Endothelial cell of umbilical vein (primary cell): ENCODE measurements around the gene PGLYRP4. TPM values are rescaled to one million over a fixed set of nuclear protein-coding genes. Genes with fewer than 3 reads are reported as not detected.

Experiments used
- BruUV-seq: library from RNA; stranded (reverse); fragments of 400-500 nt; replicated peaks from 2 replicates; lab custom pipeline; 2021; lab: Mats Ljungman, UMichigan
- CTCF ChIA-PET: fragments of 300-600, 350-600 bp; sonication (Branson Sonifier 250); formaldehyde crosslinking; loops from one replicate; lab custom pipeline; 2021; ENCODE audit warnings: antibody characterized with exemption, inconsistent platforms; lab: Charles Lee
- POLR2A ChIA-PET: fragments of 300-600, 350-600 bp; sonication (Branson Sonifier 250); formaldehyde crosslinking; loops from one replicate; lab custom pipeline; 2021; ENCODE audit warnings: antibody characterized with exemption, inconsistent platforms; lab: Charles Lee
- DNase-seq: peaks from one replicate; pipeline ENCODE4 v3.0.0-alpha.2; 2011; ENCODE audit warnings: low read depth, low spot score
- FAIRE-seq: peaks from 2 replicates; lab custom pipeline; 2011; peaks lifted over from hg19 to GRCh38; lab: Jason Lieb, UNC
- H2AFZ ChIP-seq: 2 replicates; pipeline ENCODE4 v1.6.0; 2012; ENCODE audit warnings: low read depth, low read length, control low read depth, inconsistent platforms
- H3K27ac ChIP-seq: 2 replicates; pipeline ENCODE4 v1.5.1; 2011; ENCODE audit warnings: low read depth, mild to moderate bottlenecking, control low read depth, low read length, moderate library complexity; ENCODE audit not compliant: insufficient read depth
- H3K27me3 ChIP-seq, 2 experiments: 2 replicates each; pipeline versions ENCODE4 v1.6.0 to v1.6.1; 2011; ENCODE audit warnings: low read length in 2 of 2, mixed read lengths in 1 of 2; ENCODE audit not compliant: control insufficient read depth in 2 of 2, insufficient read depth in 2 of 2
- H3K36me3 ChIP-seq, 2 experiments: 2 replicates in 1 of 2; 3 replicates in 1 of 2; pipeline ENCODE4 v1.5.1; 2011; ENCODE audit warnings: low read length in 2 of 2, mild to moderate bottlenecking in 1 of 2, moderate library complexity in 1 of 2; ENCODE audit not compliant: control insufficient read depth in 2 of 2, insufficient read depth in 2 of 2; ENCODE audit errors: extremely low read depth in 1 of 2
- H3K4me1 ChIP-seq: 3 replicates; pipeline ENCODE4 v1.5.1; 2011; ENCODE audit warnings: mild to moderate bottlenecking, low read length; ENCODE audit not compliant: control insufficient read depth, insufficient read depth; ENCODE audit errors: extremely low read depth
- H3K4me2 ChIP-seq: 2 replicates; pipeline ENCODE4 v1.6.1; 2011; ENCODE audit warnings: low read length, control low read depth, mixed read lengths; ENCODE audit not compliant: insufficient read depth
- H3K4me3 ChIP-seq, 3 experiments: fragments of 200-600 bp in 1 of 3; sonication (generic), shearing (Covaris generic) in 1 of 3; replicated peaks in 1 of 3; 2 replicates each; pipeline ENCODE4 v1.5.1; 2011 to 2016; ENCODE audit warnings: control low read depth in 3 of 3, low read length in 3 of 3, mild to moderate bottlenecking in 2 of 3, inconsistent platforms in 1 of 3, low read depth in 1 of 3, moderate library complexity in 1 of 3; ENCODE audit not compliant: insufficient read depth in 1 of 3
- H3K79me2 ChIP-seq: 2 replicates; pipeline ENCODE4 v1.6.0; 2012; ENCODE audit warnings: low read length, inconsistent platforms; ENCODE audit not compliant: control insufficient read depth, insufficient read depth
- H3K9ac ChIP-seq: replicated peaks from 2 replicates; pipeline ENCODE3; 2011; ENCODE audit warnings: low read length, control low read depth; ENCODE audit not compliant: insufficient read depth; ENCODE audit errors: extremely low read depth
- H3K9me1 ChIP-seq: replicated peaks from 3 replicates; pipeline ENCODE4 v1.6.0; 2011; ENCODE audit warnings: mild to moderate bottlenecking, low read length; ENCODE audit not compliant: control insufficient read depth, insufficient read depth; ENCODE audit errors: extremely low read depth
- H3K9me3 ChIP-seq: replicated peaks from 2 replicates; pipeline ENCODE4 v1.5.1; 2012; ENCODE audit warnings: low read length, inconsistent platforms; ENCODE audit not compliant: control insufficient read depth, insufficient read depth
- H4K20me1 ChIP-seq: replicated peaks from 2 replicates; pipeline ENCODE3; 2011; ENCODE audit warnings: mild to moderate bottlenecking, low read length; ENCODE audit not compliant: control insufficient read depth, insufficient read depth; ENCODE audit errors: extremely low read depth
- CTCF ChIP-seq, 2 donors: IDR thresholded peaks; 1 replicate in 1 of 2; 2 replicates in 1 of 2; pipeline ENCODE4 v1.5.1; 2011; ENCODE audit warnings: low read length in 2 of 2, mild to moderate bottlenecking in 2 of 2, moderate library complexity in 2 of 2, control low read depth in 1 of 2, inconsistent platforms in 1 of 2, low read depth in 1 of 2; ENCODE audit not compliant: insufficient read depth in 1 of 2; ENCODE audit errors: extremely low read depth in 1 of 2
- EZH2 ChIP-seq: IDR thresholded peaks from 2 replicates; pipeline ENCODE4 v1.6.1; 2012; ENCODE audit warnings: borderline replicate concordance, low read depth, mild to moderate bottlenecking, moderate library complexity, low read length, inconsistent platforms; ENCODE audit not compliant: severe bottlenecking
- FOS ChIP-seq: IDR thresholded peaks from 2 replicates; pipeline ENCODE4 v1.6.1; 2011; ENCODE audit warnings: mild to moderate bottlenecking, low read length, moderate library complexity, borderline replicate concordance; ENCODE audit not compliant: insufficient read depth
- GATA2 ChIP-seq: IDR thresholded peaks from 2 replicates; pipeline ENCODE4 v1.7.0; 2011; ENCODE audit warnings: low read depth, mild to moderate bottlenecking, moderate library complexity, mixed read lengths, low read length; ENCODE audit not compliant: insufficient read length, insufficient read depth
- JUN ChIP-seq: IDR thresholded peaks from 2 replicates; pipeline ENCODE4 v1.6.1; 2011; ENCODE audit warnings: borderline replicate concordance, low read depth; ENCODE audit not compliant: insufficient read length, insufficient read depth
- MAX ChIP-seq: IDR thresholded peaks from 2 replicates; pipeline ENCODE4 v1.6.1; 2011; ENCODE audit not compliant: insufficient read depth, insufficient read length
- MYC ChIP-seq: IDR thresholded peaks from one replicate; pipeline ENCODE4 v1.6.1; 2011; ENCODE audit warnings: mild to moderate bottlenecking, low read depth, low read length
- POLR2A ChIP-seq: IDR thresholded peaks from 2 replicates; pipeline ENCODE4 v1.6.1; 2012; ENCODE audit warnings: low read depth, mild to moderate bottlenecking, control low read depth, low read length
- POLR2AphosphoS5 ChIP-seq: IDR thresholded peaks from 2 replicates; pipeline ENCODE4 v1.6.1; 2012; ENCODE audit warnings: low read depth, mild to moderate bottlenecking, control low read depth, low read length, moderate library complexity; ENCODE audit not compliant: insufficient read depth
- dilution Hi-C: fragments of 300-500 bp; cut with MboI; formaldehyde crosslinking; loops from one replicate; pipeline ENCODE4 v1.15.0; 2019; ENCODE audit warnings: low sequenced_read_pairs; ENCODE audit not compliant: extremely low pct_ligation_motif_present
- intact Hi-C: fragments of 100-400 bp; cut with micrococcal nuclease; formaldehyde crosslinking; loops from one replicate; pipeline ENCODE4 v1.10.0; 2022
- polyA plus RNA-seq, 4 experiments: library from polyadenylated mRNA; depleted of rRNA in 3 of 4; stranded (reverse) in 3 of 4; unstranded in 1 of 4; fragments of >200 nt; gene quantifications; 2 replicates each; pipeline versions ENCODE4 v1.2.1 to v1.2.3, GENCODE V29; 2011 to 2012; ENCODE audit warnings: missing spikeins in 1 of 4
- total RNA-seq: library from RNA; stranded (reverse); gene quantifications from 2 replicates; pipeline ENCODE4 v1.2.3, GENCODE V29; 2021

PGLYRP4 gene
- total and polyA plus RNA-seq, 2 donors (not counting 3 experiments of a cell fraction or from before 2014, with no cell fraction given): not detected

- no peak overlapping the region for H3K4me2 ChIP-seq
Measured at GRCh38 chr1:153386500-153386901, 37.9 kb upstream of the PGLYRP4 start.

More at GRCh38 chr1:153386500-153386901, 37.9 kb upstream of the PGLYRP4 start:
- no peak overlapping the region for H2AFZ ChIP-seq
- intact Hi-C loops: no loop called here
- no peak overlapping the region for H3K9ac ChIP-seq
- POLR2A ChIA-PET: no interaction called here
- no peak for FAIRE-seq
- no peaks in the 10 kb centered on the region for H4K20me1 ChIP-seq
- DNase-seq: no peak
- no peak overlapping the region for H3K27ac ChIP-seq
- no peaks in the 10 kb centered on the region for H3K36me3 ChIP-seq
- TF ChIP-seq POLR2AphosphoS5 (no peak), CTCF (IDR thresholded peaks at IDR 0.05; ENCODE audit: extremely low read depth in 1 of 2, insufficient read depth in 1 of 2, low read depth in 1 of 2, low read length in 2 of 2) (no peak), MYC (no peak), GATA2 (no peak), MAX (no peak), EZH2 (no peak), POLR2A (no peak), JUN (no peak), FOS (no peak)
- no TSS peak for BruUV-seq
- no peaks in the 10 kb centered on the region for H3K4me1 ChIP-seq
- H3K27me3 ChIP-seq: no peaks in the 10 kb centered on the region
- no peak overlapping the region for H3K4me3 ChIP-seq
- dilution Hi-C loops: no loop called here
- no peaks in the 10 kb centered on the region for H3K9me1 ChIP-seq
- CTCF ChIA-PET: no interaction called here
- H3K9me3 ChIP-seq: no peaks in the 10 kb centered on the region
- no peaks in the 10 kb centered on the region for H3K79me2 ChIP-seq
